T-helper 17 cell (primary cell): ENCODE measurements around the gene GGA2. TPM values are rescaled to one million over a fixed set of nuclear protein-coding genes. Genes with fewer than 3 reads are reported as not detected.

ENCODE experiments used
- ATAC-seq: fragments of 150-1000 bp; cut with Tn5 transposase; 2 replicates; pipeline ENCODE4 v1.10.0; 2021; ENCODE audit warnings: mild to moderate bottlenecking, moderate library complexity
- DNase-seq, 3 donors: peaks; one replicate each; pipeline versions ENCODE4 v3.0.0 to v3.0.0-alpha.2; 2020 to 2021
- H3K9me3 ChIP-seq: one replicate; pipeline ENCODE4 v1.7.0; 2013; ENCODE audit warnings: low read length, mild to moderate bottlenecking; ENCODE audit not compliant: control insufficient read depth, poor library complexity, severe bottlenecking
- H3K27ac Mint-ChIP-seq: one replicate; pipeline ENCODE4 v1.8.0; 2022; ENCODE audit warnings: mild to moderate bottlenecking, moderate library complexity, mixed read lengths
- H3K27me3 Mint-ChIP-seq: one replicate; pipeline ENCODE4 v1.8.0; 2022; ENCODE audit warnings: mixed read lengths
- H3K36me3 Mint-ChIP-seq: one replicate; pipeline ENCODE4 v1.8.0; 2022; ENCODE audit warnings: low read depth, mixed read lengths
- H3K4me1 Mint-ChIP-seq: one replicate; pipeline ENCODE4 v1.8.0; 2022; ENCODE audit warnings: mild to moderate bottlenecking, mixed read lengths
- H3K4me3 Mint-ChIP-seq: one replicate; pipeline ENCODE4 v1.8.0; 2022; ENCODE audit warnings: mild to moderate bottlenecking, moderate library complexity, mixed read lengths
- total RNA-seq, 4 donors: library from RNA in 2 of 4; stranded (reverse) in 2 of 4; gene quantifications; one replicate each; pipeline ENCODE4 v1.2.3 and lab custom pipeline; 2022 to 2026

Gene GGA2
- total RNA-seq, 2 donors from 2014 or later = 116 to 117 TPM

- DNase-seq (no peak), ATAC-seq (no peak)
- H3K4me3 Mint-ChIP-seq = no peak overlapping the region
- no peaks in the 10 kb centered on the region for H3K27me3 Mint-ChIP-seq
- H3K27ac Mint-ChIP-seq = no peak overlapping the region
- no peaks in the 10 kb centered on the region for H3K9me3 ChIP-seq
- H3K4me1 Mint-ChIP-seq = peaks cover 5% of the 10 kb centered on the region
- H3K36me3 Mint-ChIP-seq = peaks cover 2% of the 10 kb centered on the region
These were observed 77.8 kb downstream of the GGA2 start for GRCh38 chr16:23432176-23433128.

DNA sequence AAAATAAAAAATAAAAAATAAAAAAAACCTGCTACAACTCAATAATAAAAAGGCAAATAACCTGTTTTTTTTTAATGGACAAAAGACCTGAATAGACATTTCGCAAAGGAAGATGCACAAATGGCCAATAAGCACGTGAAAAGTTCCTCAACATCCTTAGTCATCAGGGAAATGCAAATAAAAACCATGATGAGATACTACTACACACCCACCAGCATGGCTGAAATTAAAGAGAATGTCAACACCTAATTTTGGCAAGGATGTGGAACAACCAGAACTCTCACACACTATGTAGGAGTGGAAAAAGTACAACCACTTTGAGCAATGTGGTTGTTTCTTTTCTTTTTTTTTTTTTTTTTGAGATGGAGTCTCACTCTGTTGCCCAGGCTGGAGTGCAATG lies 81.9 kb downstream of the GGA2 start:
- Mint-ChIP-seq H3K27ac (no peak overlapping the region), H3K27me3 (no peaks in the 10 kb centered on the region), H3K4me1 (no peaks in the 10 kb centered on the region), H3K4me3 (no peak overlapping the region), H3K36me3 (peaks cover 4% of the 10 kb centered on the region)
- no peak for DNase-seq
- ATAC-seq = no peak
- no peaks in the 10 kb centered on the region for H3K9me3 ChIP-seq

DNA sequence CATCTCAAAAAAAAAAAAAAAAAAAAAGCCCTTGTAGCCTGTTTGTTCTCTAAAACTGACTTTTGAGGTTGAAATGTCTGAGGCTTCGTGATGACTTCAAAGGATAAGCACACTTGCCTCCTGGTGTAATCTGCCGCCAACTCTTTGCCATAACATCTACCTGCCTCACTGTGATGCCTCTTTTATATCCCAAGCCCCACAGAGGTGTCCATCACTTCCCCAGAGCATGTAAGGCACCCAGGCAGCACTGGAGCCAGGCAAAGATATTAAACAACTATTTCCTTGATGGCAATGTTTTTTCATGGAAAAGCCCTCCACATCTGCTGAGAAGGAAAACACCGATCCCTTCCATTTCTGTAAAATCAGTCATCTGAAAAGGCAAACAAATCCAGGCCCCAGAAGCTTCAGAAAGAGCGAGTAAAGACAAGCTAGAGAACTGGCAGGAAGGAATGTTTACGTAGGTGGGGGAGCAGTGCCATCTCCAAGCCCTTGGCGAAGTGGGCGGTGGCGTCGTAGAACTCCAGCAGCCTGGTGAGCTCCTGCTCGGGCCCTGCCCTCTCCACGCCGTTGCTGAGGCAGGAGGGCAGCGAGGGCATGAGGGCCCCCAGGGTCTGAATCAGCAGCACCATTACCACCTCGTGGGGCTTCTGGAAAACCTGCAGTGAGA lies 85.9 kb downstream of the GGA2 start:
- Mint-ChIP-seq H3K36me3 (peaks cover 6% of the 10 kb centered on the region), H3K4me1 (peaks cover 3% of the 10 kb centered on the region), H3K27ac (no peak overlapping the region), H3K27me3 (no peaks in the 10 kb centered on the region), H3K4me3 (no peak overlapping the region)
- H3K9me3 ChIP-seq = no peaks in the 10 kb centered on the region
- ATAC-seq (no peak), DNase-seq (no peak)

- H3K4me3 Mint-ChIP-seq = no peak overlapping the region
- ATAC-seq (no peak), DNase-seq (no peak)
- H3K4me1 Mint-ChIP-seq = peaks cover 3% of the 10 kb centered on the region
- no peaks in the 10 kb centered on the region for H3K27me3 Mint-ChIP-seq
- peaks cover 6% of the 10 kb centered on the region for H3K36me3 Mint-ChIP-seq
- no peak overlapping the region for H3K27ac Mint-ChIP-seq
- H3K9me3 ChIP-seq = no peaks in the 10 kb centered on the region
These were observed 86.7 kb downstream of the GGA2 start for GRCh38 chr16:23423496-23424049.

DNA sequence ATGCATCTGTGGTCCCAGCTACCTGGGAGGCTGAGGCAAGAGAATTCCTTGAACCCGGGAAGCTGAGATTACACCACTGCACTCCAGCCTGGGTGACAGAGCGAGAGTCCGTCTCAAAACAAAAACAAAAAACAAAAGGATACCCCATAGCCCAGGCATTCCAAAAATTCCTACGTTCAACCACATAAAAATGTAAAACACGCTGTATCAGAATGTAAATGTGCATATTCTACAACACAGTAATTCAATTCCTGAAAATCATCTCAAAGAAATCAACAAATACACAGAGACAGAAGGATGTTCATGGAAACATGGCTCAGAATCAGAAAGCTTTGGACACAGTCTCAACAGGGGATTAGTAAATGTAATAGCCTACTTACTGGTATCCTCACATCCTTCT lies 90.3 kb downstream of the GGA2 start:
- ATAC-seq = no peak
- H3K27ac Mint-ChIP-seq = no peak overlapping the region

DNA sequence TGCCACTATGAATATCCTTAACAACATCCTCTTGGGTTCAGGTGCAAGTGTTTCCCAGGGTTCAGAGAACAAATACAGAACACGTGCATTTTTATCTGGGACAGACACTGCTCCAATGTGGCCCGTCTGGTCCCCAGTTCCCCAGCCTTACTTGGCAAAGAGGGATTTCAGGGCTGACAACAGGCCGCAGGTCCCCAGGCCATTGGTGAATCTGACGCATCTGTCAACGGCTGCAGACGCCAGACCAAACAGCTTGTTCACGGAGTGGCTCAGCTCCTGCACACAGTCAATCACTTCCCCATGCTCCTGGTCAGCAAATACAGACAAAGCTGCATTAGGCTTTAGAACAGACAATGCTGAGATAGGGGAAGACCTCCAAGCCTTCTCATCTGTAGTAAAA lies 93.5 kb downstream of the GGA2 start:
- Mint-ChIP-seq H3K27ac (no peak overlapping the region), H3K27me3 (no peaks in the 10 kb centered on the region), H3K4me1 (peaks cover 3% of the 10 kb centered on the region), H3K4me3 (no peak overlapping the region), H3K36me3 (no peaks in the 10 kb centered on the region)
- no peaks in the 10 kb centered on the region for H3K9me3 ChIP-seq
- ATAC-seq (no peak), DNase-seq (no peak)

More for the DNA sequence above, 90.3 kb downstream of the GGA2 start:
- Mint-ChIP-seq H3K36me3 (peaks cover 3% of the 10 kb centered on the region), H3K4me3 (no peak overlapping the region), H3K27me3 (no peaks in the 10 kb centered on the region), H3K4me1 (peaks cover 3% of the 10 kb centered on the region)
- no peaks in the 10 kb centered on the region for H3K9me3 ChIP-seq
- DNase-seq = no peak

DNA sequence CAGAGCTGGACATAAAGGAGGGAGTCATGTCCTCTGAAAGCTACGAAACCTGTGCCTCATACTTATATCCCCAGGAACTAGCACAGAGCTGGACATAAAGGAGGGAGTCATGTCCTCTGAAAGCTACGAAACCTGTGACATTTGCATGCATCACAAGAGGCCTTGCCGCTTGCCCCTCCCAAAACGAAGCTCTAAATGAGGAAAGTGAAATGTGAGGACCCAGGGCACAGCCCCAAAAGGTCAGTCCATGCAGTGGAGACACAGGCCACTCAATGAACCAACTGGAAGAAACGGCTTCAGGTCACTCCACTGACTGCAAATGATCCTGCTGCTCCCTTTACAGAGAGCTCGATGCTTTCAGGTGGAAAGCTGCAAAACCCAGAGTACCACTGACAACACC lies 95.6 kb downstream of the GGA2 start:
- H3K27ac Mint-ChIP-seq = peak overlapping the region; percentile 51
- no peaks in the 10 kb centered on the region for H3K4me1 Mint-ChIP-seq
- no peaks in the 10 kb centered on the region for H3K27me3 Mint-ChIP-seq
- no peak overlapping the region for H3K4me3 Mint-ChIP-seq
- no peak for ATAC-seq
- DNase-seq = no peak
- no peaks in the 10 kb centered on the region for H3K9me3 ChIP-seq
- peaks cover 3% of the 10 kb centered on the region for H3K36me3 Mint-ChIP-seq

Other genes starting within 250 kb of the GGA2 start
- not detected for gene SCNN1B, start 208.2 kb downstream of the GGA2 start, total RNA-seq
- gene COG7, start 57.3 kb downstream of the GGA2 start, total RNA-seq = 10 to 100 TPM; 16.9 to 17.1 TPM
- 10 to 100 TPM; 10.0 to 13.0 TPM for gene EARS2, start 46.9 kb upstream of the GGA2 start, total RNA-seq
- 10 to 100 TPM; 37.9 to 43.3 TPM for gene UBFD1, start 47.2 kb upstream of the GGA2 start, total RNA-seq
- 10 to 100 TPM; 27.0 to 30.8 TPM for gene NDUFAB1, start 85.8 kb upstream of the GGA2 start, total RNA-seq
- 1 to 10 TPM; 8.2 to 8.7 TPM for gene PALB2, start 130.8 kb upstream of the GGA2 start, total RNA-seq
- 10 to 100 TPM; 44.5 to 65.0 TPM for gene DCTN5, start 131.0 kb upstream of the GGA2 start, total RNA-seq
- 1 to 10 TPM in 1 of 2 donors, under 1 TPM in 1; 0.60 to 1.7 TPM for gene PLK1, start 168.4 kb upstream of the GGA2 start, total RNA-seq
- not detected for gene ERN2, start 202.7 kb upstream of the GGA2 start, total RNA-seq
- gene CHP2, start 244.5 kb upstream of the GGA2 start, total RNA-seq = not detected